A549 (cell line): ENCODE results near the gene FAM241B.

Source experiments
- CTCF ChIP-seq: fragments of >200 bp; sonication (Bioruptor Twin); formaldehyde crosslinking; IDR thresholded peaks from 3 replicates; pipeline ENCODE4 v1.5.1; 2016
- E2F6 ChIP-seq: IDR thresholded peaks from 2 replicates; pipeline ENCODE4 v1.6.1; 2012; ENCODE audit warnings: low read depth, borderline replicate concordance
- JUN ChIP-seq, 2 experiments: fragments of >200 bp; sonication (Bioruptor Twin); formaldehyde crosslinking; IDR thresholded peaks; 2 replicates in 1 of 2; 3 replicates in 1 of 2; pipeline ENCODE4 v1.6.1; 2016 to 2017
- RNF2 ChIP-seq: fragments of 200-600 bp; sonication (generic); IDR thresholded peaks from 2 replicates; pipeline ENCODE4 v1.6.1; 2016; ENCODE audit warnings: low read depth, mild to moderate bottlenecking, antibody characterized with exemption, moderate library complexity, borderline replicate concordance
- SREBF2 ChIP-seq: fragments of 450-650 bp; IDR thresholded peaks from 2 replicates; pipeline ENCODE4 v1.6.1; 2014; ENCODE audit warnings: mild to moderate bottlenecking, moderate library complexity

- TF ChIP-seq SREBF2 (no peak), CTCF (no peak), RNF2 (no peak), JUN (IDR thresholded peaks at IDR 0.05) (no peak), E2F6 (no peak)
Observed at GRCh38 chr10:69647819-69648218, 17.8 kb downstream of the FAM241B start.
